Amniotic epithelial cell (primary cell): ENCODE results near the gene PDGFC.
"Not testable (repeated sequence)": the region's sequence is repeated elsewhere in the genome, so short reads cannot be mapped to it uniquely, and the experiment has no call there.

Experiments
- DNase-seq: peaks from one replicate; pipeline ENCODE4 v3.0.0-alpha.2; 2010; ENCODE audit warnings: low read depth

PDGFC gene

DNA sequence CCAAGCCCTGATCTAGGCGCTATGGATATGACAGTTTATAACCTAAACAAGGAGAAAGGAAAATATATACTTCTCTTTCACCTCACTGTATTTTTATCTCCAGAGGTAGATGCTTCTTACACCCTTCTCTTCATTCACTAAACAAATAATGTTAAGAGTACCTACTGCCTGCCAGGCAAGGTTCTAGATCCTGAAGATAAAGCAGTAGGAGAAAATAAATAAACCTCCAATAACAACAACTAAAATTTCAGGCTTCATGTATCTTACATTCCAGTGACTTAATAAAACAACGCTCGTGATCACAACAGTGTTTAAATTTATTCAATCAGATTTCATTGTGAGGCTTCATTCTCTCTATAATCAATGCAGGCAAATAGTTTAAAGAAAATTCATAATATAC, 20.7 kb downstream of the PDGFC start:
- no peak for DNase-seq

DNA sequence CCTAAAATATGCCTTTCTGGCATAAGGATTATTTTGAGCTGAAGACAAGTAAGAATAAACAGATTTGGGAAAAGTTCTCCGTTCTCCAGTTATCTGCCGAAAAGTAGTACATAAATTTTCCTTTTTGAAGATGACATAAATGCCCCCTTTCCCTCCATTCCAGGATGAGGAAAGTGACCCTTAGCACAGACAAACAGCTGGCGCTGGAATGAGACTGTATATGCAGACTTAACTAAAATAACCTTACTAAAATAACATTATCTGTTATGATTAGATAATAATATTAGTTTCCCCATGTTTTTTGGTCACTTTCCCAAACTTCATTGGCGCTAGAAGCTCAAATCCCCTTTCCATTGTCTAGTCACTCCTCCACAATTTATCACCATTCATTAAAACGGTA, 21.5 kb downstream of the PDGFC start:
- no peak for DNase-seq

DNA sequence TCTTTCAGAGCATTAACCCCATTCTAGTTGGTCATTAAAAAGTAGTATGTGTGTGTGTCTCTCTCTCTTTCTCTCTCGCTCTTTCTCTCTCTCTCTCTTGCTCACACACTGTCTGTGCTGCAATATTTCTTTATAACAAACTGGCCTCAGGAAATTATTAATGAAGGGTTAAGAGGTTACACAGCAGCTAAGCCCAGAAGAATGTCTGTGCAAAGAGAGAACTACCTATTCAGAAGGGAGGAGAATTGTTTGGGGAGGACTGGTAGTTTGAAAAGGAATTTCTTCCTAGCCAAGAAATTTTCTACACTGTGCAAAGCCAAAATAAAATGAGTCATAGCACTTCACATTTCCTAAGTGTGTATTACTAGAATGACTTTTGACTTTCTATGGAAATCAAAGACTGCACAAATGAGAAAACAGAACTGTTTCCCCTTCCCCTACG, 22.2 kb downstream of the PDGFC start:
- peak; percentile 96 for DNase-seq

DNA sequence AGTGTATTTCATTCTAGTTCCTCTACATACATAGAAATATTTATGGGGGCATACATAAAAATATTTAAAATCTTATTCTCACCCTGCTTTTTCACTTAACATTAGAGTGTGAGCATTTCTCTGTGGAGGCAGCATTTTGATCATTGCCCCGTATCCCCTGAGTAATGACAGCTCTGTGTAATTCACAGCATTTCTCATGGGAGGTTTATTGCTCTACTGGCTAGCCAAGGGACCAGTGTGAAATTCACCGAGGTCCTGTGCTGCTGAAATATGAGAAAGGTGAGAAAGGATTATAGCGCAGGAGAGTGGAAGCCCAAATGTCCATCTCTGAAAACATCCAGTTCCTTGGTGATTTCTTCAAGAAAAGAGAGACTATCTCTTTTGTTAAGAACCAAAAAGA, 22.9 kb downstream of the PDGFC start:
- DNase-seq, result no peak

DNA sequence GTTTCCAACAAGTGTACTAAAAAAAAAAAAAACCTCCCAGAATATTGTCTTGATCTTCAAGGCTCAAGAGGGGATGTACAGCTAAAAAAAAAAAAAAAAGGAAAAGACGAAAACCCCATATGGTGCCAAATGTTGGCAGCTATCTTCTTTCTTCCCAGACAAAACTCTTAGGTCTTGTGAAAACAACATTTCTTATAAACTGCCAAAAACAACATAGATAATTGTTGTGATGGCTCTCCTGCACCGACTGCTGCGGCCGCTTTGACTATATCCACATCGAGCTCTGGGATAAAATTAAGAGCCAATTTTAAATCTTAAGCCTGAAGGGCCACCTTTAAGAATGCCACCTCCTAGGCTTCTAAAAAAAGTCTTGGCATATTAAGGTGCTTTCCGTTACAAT, 23.5 kb downstream of the PDGFC start:
- DNase-seq, result no peak

DNA sequence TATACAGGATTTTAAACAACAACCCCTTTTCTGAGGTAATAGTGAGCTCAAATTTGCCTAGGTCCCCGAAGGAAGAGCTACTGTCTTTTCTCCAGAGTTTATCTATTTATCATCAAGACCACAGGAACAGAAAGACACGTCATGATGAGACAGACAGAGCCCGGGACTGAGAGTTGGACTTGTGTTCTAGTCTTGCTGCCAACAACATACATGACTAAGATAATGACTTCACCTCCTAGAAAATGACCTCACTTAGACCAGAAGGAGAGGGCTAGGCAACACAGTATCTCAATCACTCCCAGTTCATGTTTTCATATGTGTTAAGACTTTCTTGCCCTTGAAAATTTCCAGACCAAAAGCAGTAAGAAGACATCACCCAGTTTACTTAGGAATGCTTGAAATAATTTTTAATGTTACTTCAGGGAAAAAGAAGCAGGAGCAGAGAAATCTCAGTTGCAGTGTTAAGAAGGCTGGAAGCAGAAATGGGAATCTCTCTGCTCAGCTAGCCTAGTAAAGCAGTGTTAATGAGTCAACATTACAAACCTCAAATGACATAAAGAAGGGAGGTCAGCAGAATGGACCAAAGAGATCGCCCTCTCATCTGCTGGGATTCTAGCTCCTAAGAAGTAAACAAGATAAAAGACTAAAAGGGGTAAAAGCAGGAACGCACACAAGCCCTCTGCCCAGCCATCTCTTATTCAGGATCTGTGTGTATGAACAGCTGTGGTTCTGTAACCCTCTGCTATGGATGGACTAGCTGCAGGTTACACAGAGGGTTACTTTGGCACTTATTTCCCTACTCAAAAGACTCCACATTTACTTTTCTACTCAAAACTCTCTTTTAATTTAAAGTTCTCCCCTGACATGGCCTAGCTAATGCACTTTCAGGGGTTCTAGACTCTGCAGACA, 24.8 kb downstream of the PDGFC start:
- DNase-seq, result peak; percentile 98

DNA sequence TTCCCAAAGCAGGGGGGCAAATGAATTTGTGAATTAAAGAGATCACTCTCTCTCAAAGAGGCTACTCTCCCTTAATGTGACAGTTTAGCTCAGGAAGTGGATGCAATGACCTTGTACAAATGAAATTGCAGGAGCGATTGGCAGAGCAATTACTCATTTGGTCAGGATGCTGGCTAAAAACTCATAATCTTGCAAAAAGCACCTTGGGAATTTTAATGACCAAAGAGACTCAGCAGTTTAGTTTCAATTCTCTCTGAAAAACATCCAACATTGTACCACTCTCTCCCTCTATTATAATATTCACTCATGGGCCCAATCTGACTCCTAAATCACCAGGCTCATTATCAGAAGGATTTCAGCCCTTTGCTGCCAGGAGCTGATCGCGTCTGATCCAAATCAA, 26.1 kb downstream of the PDGFC start:
- peak; percentile 36 for DNase-seq

DNA sequence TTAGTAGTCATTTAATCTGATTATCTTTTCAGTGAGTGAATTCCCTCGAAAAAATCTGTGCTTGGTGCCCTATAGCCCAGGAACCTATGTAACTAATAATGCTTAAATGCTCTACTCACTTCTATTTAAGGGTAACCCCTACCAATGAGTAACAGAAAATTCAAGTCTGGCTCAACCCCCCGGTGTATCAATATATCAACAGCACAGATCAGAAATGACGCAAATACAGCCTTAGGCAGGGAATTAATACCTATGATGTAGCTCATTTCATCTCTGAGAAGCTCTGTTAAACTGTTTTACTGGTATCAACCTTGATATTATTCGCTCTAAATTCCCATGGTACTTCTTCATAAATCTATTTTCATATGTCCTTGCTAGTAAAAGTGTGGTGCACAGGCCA, 28.6 kb downstream of the PDGFC start:
- no peak for DNase-seq

DNA sequence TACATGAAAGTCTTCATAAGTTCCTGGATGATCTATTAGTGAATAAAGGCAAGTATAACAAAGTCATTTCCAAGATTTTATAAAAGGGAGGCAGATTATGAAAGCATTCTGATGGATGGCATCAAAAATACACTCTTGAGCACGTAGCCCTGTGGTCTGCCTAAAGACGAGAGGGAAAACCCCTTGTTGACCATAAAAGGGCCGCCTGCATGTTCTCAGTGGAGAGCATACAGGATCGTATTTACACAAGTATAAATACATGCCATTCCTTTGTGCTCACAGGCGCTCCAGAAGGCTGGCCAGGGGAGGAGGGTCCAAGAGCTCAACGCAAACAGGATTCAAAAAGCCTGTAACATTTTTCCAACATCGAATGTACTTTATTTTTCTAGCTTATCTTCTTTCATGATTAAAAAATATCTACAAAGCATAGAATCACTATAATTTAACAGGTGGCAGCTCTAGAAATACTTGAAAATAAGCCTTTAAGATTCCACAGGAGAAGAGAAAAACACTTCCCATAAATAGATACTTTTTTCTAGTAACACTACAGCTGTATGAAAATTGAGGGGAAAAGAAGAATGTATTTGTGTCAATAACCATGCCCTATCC, 29.6 kb downstream of the PDGFC start:
- peak; percentile 98 for DNase-seq

DNA sequence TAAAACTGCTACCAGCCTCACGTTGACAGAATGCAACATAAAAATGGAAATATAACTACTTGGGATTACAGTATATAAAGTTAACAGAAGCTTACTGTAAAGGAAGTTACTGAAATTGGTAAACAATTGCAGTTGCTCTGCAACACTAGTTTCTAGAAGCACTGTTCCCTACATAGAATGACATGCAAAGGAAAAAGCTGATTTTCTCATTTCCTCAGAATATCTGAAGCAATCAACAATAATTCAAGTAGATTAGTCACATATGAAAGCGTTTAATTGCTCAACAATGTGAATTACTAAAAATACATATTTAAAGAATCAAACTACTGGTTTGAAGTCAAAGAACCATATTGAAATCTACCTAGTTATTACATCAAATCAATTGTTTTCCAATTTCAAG, 31.8 kb downstream of the PDGFC start:
- peak; percentile 59 for DNase-seq

DNA sequence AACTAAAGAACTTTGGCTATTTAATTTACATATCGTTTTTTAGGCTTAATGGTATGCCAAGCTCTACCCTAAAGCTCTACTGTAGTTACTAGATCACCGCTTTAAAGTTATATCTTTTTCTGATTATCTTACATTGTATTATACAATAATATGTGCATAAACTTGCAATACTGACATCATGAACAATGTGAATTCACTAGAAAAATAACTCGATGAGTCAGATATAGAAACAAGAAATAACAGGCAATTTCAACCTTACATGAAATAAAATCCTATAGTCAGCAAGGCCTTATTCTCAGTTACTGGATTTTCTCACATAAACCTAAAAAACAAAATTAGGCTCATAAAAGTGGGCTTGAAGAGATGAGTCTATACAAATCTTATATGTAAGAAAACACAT, 32.5 kb downstream of the PDGFC start:
- DNase-seq, result no peak

DNA sequence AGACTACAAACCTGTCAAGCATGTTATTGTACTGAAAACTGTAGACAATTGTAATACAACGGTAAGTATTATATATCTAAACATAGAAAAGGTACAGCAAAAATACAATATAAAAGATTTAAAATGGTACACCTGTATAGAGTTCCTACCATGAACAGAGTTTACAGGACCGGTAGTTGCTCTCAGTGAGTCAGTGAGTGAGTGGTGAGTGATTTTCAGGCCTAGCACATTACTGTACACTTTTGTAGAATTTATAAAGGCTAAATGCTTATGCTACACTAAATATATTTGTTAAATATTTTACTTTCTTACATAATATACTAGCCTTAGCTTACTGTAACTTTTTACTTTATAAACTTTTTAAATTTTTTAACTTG, 37.4 kb downstream of the PDGFC start:
- DNase-seq, result no peak

DNA sequence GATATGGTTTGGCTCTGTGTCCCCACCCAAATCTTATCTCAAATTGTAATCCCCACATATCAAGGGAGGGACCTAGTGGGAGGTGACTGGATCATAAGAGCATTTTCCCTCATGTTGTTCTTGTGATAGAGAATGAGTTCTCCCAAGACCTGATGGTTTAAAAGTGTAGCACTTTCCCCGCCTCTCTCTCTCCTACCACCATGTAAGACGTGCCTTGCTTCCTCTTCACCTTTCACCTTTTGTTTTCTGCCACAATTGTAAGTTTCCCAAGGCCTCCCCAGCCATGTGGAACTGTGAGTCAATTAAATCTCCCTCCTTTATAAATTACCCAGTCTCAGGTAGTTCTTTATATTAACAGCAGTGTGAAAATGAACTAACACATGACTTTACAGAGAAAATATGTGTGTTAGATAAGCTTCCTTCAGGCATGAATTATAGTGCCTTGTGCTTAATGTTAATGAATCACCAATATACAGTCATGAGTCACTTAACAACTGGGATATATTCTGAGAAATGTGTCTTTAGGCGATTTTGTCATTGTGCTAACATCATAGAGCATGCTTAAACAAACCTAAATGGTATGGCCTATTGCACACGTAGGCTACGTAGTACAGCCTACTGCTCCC, 37.9 kb downstream of the PDGFC start:
- peak; percentile 91 for DNase-seq

DNA sequence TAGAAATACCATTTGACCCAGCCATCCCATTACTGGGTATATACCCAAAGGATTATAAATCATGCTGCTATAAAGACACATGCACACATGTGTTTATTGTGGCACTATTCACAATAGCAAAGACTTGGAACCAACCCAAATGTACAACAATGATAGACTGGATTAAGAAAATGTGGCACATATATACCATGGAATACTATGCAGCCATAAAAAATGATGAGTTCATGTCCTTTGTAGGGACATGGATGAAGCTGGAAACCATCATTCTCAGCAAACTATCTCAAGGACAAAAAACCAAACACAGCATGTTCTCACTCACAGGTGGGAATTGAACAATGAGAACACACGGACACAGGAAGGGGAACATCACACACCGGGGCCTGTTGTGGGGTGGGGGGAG, 39.2 kb downstream of the PDGFC start:
- DNase-seq, result not testable (repeated sequence)

DNA sequence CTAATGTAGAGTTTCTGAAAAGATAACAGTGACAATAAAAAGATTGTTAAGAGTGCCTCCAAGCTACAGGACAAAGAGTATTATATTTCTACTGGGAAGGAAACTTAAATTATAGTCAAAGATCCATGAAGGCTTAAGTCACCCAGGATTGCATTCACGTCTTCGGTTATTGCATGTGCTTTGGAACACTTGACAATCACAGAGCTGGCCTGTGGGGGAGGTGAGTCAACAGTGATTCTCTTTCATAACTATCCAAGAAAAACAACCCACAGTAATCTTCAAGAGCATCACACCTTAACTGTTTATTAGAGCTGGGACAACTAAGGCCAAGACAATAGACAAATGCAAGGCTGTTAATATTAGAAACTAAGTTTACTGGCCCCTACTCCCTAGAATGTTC, 40.3 kb downstream of the PDGFC start:
- peak; percentile 82 for DNase-seq

DNA sequence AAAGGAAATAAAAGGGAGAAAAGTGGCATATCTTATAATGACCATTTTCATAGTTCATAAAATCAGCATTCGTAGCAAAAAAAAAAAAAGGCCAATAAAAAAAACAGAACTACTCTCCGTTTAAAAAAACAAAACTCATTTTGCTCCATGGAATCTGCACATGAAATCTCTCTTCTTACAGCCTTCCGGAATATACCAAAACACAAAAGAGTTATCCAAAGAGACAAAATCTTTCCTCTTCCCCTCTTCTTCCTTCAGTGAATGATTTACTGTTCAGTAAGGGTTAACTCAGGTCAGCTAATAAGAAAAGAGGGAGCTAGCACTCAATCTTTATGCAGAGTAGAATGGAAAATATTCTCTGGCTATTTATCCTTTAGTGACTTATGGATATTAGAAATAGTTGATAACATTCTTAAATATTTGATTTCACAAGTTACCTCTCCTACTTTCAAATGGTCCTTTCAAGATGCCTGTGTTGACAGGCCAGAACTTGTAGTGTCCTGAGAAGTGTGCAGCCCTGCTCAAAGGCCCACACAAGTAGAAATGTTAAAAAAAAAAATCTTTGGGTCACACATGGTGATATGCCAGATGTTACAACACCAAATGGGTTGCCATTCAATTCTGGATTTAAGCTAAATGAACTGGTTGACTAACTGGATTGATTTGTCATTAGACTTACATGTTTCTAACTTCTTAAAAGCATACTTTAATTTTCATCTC, 42.1 kb downstream of the PDGFC start:
- DNase-seq, result no peak

DNA sequence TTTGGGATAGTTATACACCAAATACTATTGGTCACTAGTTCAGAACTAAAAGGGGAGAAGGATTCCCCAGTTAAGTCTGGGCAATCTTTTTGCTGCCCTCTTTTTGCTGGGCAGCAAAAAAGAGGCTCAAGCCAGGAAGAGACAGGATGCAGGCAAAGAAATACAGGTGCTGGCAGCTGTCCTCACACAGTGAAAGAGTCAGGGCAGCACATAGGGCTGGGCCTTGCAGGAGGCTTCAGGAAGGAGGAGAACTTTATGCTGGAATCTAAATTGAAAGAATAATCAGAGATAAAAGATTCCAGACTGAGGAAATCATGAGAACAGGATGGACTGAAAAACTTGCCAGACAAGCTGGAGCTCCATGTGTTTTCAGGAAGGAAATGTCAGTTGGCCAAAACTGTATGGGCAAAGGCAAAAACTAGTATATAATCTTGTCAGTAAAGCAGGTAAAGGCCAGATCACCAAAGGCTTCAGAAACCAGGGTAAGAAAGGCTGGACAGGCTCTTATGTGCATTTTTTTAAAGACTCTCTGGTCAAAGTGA, 46.8 kb downstream of the PDGFC start:
- no peak for DNase-seq

DNA sequence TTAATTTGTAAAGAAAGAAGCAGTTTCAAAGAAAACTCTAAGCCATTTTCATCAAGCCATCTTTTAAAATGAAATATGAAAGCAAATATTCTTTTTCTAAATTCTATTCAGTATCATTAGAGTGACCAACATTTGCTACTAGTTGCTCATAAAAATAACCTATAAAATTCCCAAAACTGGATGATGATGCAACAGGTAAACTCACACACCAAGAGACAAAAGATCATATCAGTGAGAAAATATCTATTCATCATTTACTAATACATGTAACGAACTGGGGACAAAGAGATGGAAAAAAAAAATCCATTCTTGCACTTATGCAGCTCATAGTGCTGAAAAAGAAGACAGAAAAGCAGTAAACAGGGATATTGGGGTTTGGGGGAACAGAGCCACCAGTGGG, 48.1 kb downstream of the PDGFC start:
- no peak for DNase-seq

DNA sequence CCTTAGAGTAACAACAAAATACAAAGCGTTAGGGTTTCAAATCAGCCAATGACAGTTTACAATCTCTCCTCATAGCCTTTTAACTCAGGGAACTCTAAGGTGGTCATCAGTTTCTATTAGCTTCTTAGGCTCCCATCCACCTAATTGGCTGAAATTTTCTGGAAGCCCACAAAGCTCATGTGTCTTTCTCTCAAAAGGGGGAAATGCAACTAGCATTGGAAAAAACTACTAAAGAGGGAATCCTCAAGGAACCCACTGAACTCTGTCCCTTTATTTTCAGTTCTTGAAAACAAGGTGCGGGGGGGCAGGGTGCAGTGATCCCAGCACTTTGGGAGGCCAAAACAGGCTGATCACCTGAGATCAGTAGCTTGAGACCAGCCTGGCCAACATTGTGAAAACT, 56.4 kb downstream of the PDGFC start:
- no peak for DNase-seq

DNA sequence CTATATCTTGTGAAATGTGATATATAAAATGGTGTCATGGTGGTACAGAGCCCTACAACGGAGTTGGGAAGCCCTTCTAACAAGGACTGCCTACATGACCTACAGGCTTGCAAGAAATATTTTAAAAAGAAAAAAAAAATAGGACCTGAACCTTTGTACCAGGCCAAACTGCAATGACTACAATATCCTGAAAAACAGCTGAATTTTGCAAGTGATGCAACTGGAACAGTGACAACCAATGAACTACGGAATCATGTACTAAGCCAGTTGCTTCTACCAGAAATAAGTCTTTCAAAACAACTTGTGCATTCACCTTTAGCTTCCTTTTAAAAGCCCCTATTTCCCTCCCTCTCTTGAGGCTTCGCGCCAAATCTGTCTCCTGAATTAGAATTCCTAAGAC, 58.4 kb downstream of the PDGFC start:
- no peak for DNase-seq

DNA sequence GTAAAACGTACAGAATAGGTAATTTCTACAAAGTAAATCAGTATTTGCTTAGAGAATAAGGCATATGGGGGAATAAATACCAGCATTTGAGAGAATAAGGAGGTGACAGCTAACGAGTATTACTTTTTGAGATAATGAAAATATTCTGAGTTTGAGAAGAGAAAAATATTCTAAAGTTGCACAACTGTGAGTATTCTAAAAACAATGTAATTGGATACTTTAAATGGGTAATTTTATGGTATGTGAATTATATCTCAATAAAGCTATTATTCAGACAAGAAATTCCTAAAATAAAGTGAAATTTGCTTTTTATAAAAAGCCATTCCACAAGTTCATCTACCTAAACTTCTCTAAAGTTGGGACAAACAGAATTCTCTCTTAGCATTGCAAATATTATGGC, 62.6 kb downstream of the PDGFC start:
- DNase-seq, result no peak

DNA sequence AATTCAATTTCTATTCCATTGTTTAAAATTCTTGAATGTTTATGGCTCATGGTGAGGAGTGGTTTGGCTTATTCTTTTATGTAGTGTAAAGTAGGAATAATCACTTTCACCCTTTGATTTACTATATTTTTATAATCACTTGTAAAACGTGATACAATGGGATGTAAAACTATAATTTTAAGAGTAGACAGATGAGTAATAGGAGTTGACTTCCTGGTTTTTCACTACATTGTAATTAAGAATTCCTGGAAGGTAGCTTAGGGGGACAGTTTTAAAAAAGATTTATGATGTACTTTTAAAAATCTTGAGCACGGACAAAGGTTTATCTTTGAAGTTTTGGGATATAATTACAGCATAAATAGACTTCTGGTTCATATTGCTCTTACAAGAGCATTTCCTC, 65.3 kb downstream of the PDGFC start:
- DNase-seq, result no peak
